H9 (cell line): Measurements from ENCODE around the gene EPHA2. TPM values are rescaled to one million over a fixed set of nuclear protein-coding genes. Genes with fewer than 3 reads are reported as not detected.
A peak's percentile ranks its signal among the peaks of the same experiment; 100 is the strongest.

Source experiments
- DNase-seq: peaks from one replicate; pipeline ENCODE4 v3.0.0-alpha.2; 2017
- H2AFZ ChIP-seq: one replicate; pipeline ENCODE4 v1.6.1; 2013; ENCODE audit warnings: mild to moderate bottlenecking, low read length, control low read depth, moderate library complexity
- H2AK5ac ChIP-seq: 2 replicates; pipeline ENCODE4 v1.6.1; 2013; ENCODE audit warnings: low read length, control low read depth, mixed read lengths; ENCODE audit not compliant: insufficient read length
- H2BK120ac ChIP-seq: one replicate; pipeline ENCODE4 v1.6.1; 2013; ENCODE audit warnings: low read depth, mild to moderate bottlenecking, low read length, control low read depth, inconsistent platforms; ENCODE audit not compliant: poor library complexity, severe bottlenecking
- H2BK12ac ChIP-seq: 2 replicates; pipeline ENCODE4 v1.6.1; 2013; ENCODE audit warnings: low read length, control low read depth, mixed read lengths, low read depth; ENCODE audit not compliant: insufficient read length
- H2BK15ac ChIP-seq: 2 replicates; pipeline ENCODE4 v1.6.1; 2013; ENCODE audit warnings: low read depth, low read length, control low read depth
- H2BK20ac ChIP-seq: one replicate; pipeline ENCODE4 v1.6.1; 2013; ENCODE audit warnings: low read depth, mild to moderate bottlenecking, low read length, control low read depth, inconsistent platforms; ENCODE audit not compliant: poor library complexity, severe bottlenecking
- H2BK5ac ChIP-seq: 2 replicates; pipeline ENCODE4 v1.6.1; 2013; ENCODE audit warnings: low read length, control low read depth, mixed read lengths; ENCODE audit not compliant: insufficient read length
- H3K14ac ChIP-seq: 2 replicates; pipeline ENCODE4 v1.6.1; 2013; ENCODE audit warnings: low read length, control low read depth; ENCODE audit not compliant: insufficient read depth
- H3K18ac ChIP-seq: 2 replicates; pipeline ENCODE4 v1.6.1; 2013; ENCODE audit warnings: low read depth, mild to moderate bottlenecking, mixed read lengths, low read length, control low read depth; ENCODE audit not compliant: insufficient read length
- H3K23ac ChIP-seq: 2 replicates; pipeline ENCODE4 v1.6.1; 2013; ENCODE audit warnings: low read length, control low read depth, mixed read lengths, low read depth; ENCODE audit not compliant: insufficient read length
- H3K23me2 ChIP-seq: 2 replicates; pipeline ENCODE4 v1.6.1; 2013; ENCODE audit warnings: low read depth, mild to moderate bottlenecking, mixed read lengths, low read length, control low read depth; ENCODE audit not compliant: insufficient read length, poor library complexity, severe bottlenecking
- H3K27ac ChIP-seq: 2 replicates; pipeline ENCODE4 v1.5.1; 2013; ENCODE audit warnings: low read length, control low read depth, mixed read lengths, low read depth; ENCODE audit not compliant: insufficient read length
- H3K27me3 ChIP-seq: 2 replicates; pipeline ENCODE4 v1.6.1; 2013; ENCODE audit warnings: low read length, control low read depth, inconsistent platforms; ENCODE audit not compliant: insufficient read depth
- H3K4ac ChIP-seq: 2 replicates; pipeline ENCODE4 v1.6.1; 2013; ENCODE audit warnings: low read depth, mild to moderate bottlenecking, control low read depth, inconsistent platforms, low read length, moderate library complexity
- H3K4me1 ChIP-seq: 2 replicates; pipeline ENCODE4 v1.6.1; 2013; ENCODE audit warnings: low read length, control low read depth, inconsistent platforms; ENCODE audit not compliant: insufficient read depth
- H3K4me2 ChIP-seq: 2 replicates; pipeline ENCODE4 v1.6.1; 2013; ENCODE audit warnings: low read length, control low read depth, mixed read lengths; ENCODE audit not compliant: insufficient read length, insufficient read depth
- H3K56ac ChIP-seq: 2 replicates; pipeline ENCODE4 v1.6.1; 2013; ENCODE audit warnings: low read depth, mild to moderate bottlenecking, mixed read lengths, low read length, control low read depth; ENCODE audit not compliant: insufficient read length
- H3K79me1 ChIP-seq: 2 replicates; pipeline ENCODE4 v1.6.1; 2013; ENCODE audit warnings: low read depth, mild to moderate bottlenecking, moderate library complexity, low read length, control low read depth, inconsistent platforms; ENCODE audit not compliant: insufficient read depth, poor library complexity, severe bottlenecking
- H3K79me2 ChIP-seq: 2 replicates; pipeline ENCODE4 v1.6.1; 2013; ENCODE audit warnings: low read length, control low read depth, inconsistent platforms; ENCODE audit not compliant: insufficient read depth
- H3K9ac ChIP-seq: 2 replicates; pipeline ENCODE4 v1.6.1; 2013; ENCODE audit warnings: low read length, control low read depth, mixed read lengths; ENCODE audit not compliant: insufficient read length; ENCODE audit errors: extremely low read depth
- H3K9me3 ChIP-seq: one replicate; pipeline ENCODE4 v1.6.1; 2013; ENCODE audit warnings: low read depth, low read length, inconsistent platforms; ENCODE audit not compliant: control insufficient read depth
- H3T11ph ChIP-seq: one replicate; pipeline ENCODE4 v1.6.1; 2013; ENCODE audit warnings: mild to moderate bottlenecking, low read length, control low read depth, inconsistent platforms
- H4K20me1 ChIP-seq: one replicate; pipeline ENCODE4 v1.6.1; 2013; ENCODE audit not compliant: control insufficient read depth, insufficient read length, insufficient read depth
- H4K5ac ChIP-seq: 2 replicates; pipeline ENCODE4 v1.6.1; 2013; ENCODE audit warnings: low read depth, mild to moderate bottlenecking, mixed read lengths, low read length, control low read depth; ENCODE audit not compliant: insufficient read length
- H4K8ac ChIP-seq: replicated peaks from 2 replicates; pipeline ENCODE4 v1.6.1; 2013; ENCODE audit warnings: low read length, control low read depth, mixed read lengths, low read depth; ENCODE audit not compliant: insufficient read length
- H4K91ac ChIP-seq: 2 replicates; pipeline ENCODE4 v1.6.1; 2013; ENCODE audit warnings: low read depth, mild to moderate bottlenecking, moderate library complexity, mixed read lengths, low read length, control low read depth; ENCODE audit not compliant: insufficient read length
- H3K27ac Mint-ChIP-seq, 3 experiments: 2 replicates in 2 of 3; 3 replicates in 1 of 3; pipeline ENCODE4 v1.8.0; 2020 to 2021; ENCODE audit warnings: mixed read lengths in 3 of 3, mild to moderate bottlenecking in 1 of 3, moderate library complexity in 1 of 3
- H3K27me3 Mint-ChIP-seq: 2 replicates; pipeline ENCODE4 v1.8.0; 2021; ENCODE audit warnings: low read depth, mild to moderate bottlenecking, moderate library complexity, mixed read lengths
- H3K36me3 Mint-ChIP-seq, 3 experiments: 2 replicates in 2 of 3; 3 replicates in 1 of 3; pipeline ENCODE4 v1.8.0; 2020 to 2021; ENCODE audit warnings: low read depth in 3 of 3, mixed read lengths in 3 of 3; ENCODE audit not compliant: insufficient read depth in 1 of 3
- H3K4me1 Mint-ChIP-seq, 2 experiments: 2 replicates each; pipeline ENCODE4 v1.8.0; 2020; ENCODE audit warnings: mixed read lengths in 2 of 2
- H3K4me3 Mint-ChIP-seq, 2 experiments: 2 replicates in 1 of 2; 3 replicates in 1 of 2; pipeline ENCODE4 v1.8.0; 2020 to 2021; ENCODE audit warnings: mild to moderate bottlenecking in 2 of 2, mixed read lengths in 2 of 2, moderate library complexity in 1 of 2
- H3K9me3 Mint-ChIP-seq, 2 experiments: 2 replicates in 1 of 2; 3 replicates in 1 of 2; pipeline ENCODE4 v1.8.0; 2020; ENCODE audit warnings: mild to moderate bottlenecking in 2 of 2, mixed read lengths in 2 of 2, moderate library complexity in 1 of 2
- CTCF ChIP-seq: fragments of 200-600 bp; sonication (generic); conservative IDR thresholded peaks from 3 replicates; pipeline ENCODE4 v1.8.0; 2021; ENCODE audit warnings: antibody characterized with exemption, mild to moderate bottlenecking
- WGBS: extraction: QIAGEN DNeasy Blood & Tissue Kit; methylation state at CpG from one replicate; pipeline ENCODE4 v1.1.7; 2013; ENCODE audit warnings: missing lambda C conversion rate, low lambda C conversion rate, mixed read lengths; ENCODE audit not compliant: insufficient read length; ENCODE audit errors: extremely low coverage; 5-methylcytosine and 5-hydroxymethylcytosine counted together
- total RNA-seq: library from RNA; stranded (reverse); gene quantifications from 2 replicates; pipeline ENCODE4 v1.2.1, GENCODE V29; 2021

EPHA2 gene
- total RNA-seq, 1 experiment from 2014 or later = 33.1 TPM

- peak overlapping the region; percentile 14 to 46 (median 29); a peak in 2 of 7 replicates for H3K27ac Mint-ChIP-seq
- H3K9me3 Mint-ChIP-seq = no peaks in the 10 kb centered on the region
- no peak overlapping the region for H2BK5ac ChIP-seq
- no peaks in the 10 kb centered on the region; the same call in 1 of the 2 replicates for H3K79me2 ChIP-seq
- no peak overlapping the region for H4K5ac ChIP-seq
- no peaks in the 10 kb centered on the region for H3K4me1 ChIP-seq
- no peaks in the 10 kb centered on the region for H3K4me1 Mint-ChIP-seq
- H2BK120ac ChIP-seq = no peak overlapping the region
- WGBS = 100% methylated on average over 1 of the region's 4 CpGs
- no peak overlapping the region for H2BK12ac ChIP-seq
- no peak overlapping the region for H3K9ac ChIP-seq
- no peaks in the 10 kb centered on the region for H3K27me3 Mint-ChIP-seq
- H4K8ac ChIP-seq = no peak overlapping the region
- H3K79me1 ChIP-seq = no peaks in the 10 kb centered on the region
- H3K23me2 ChIP-seq = no peaks in the 10 kb centered on the region
- no peak for DNase-seq
- TF ChIP-seq CTCF = no peak
- H3K27ac ChIP-seq = no peak overlapping the region
- peaks cover 11 to 57% (median 19%) of the 10 kb centered on the region in 3 experiments; a peak in 6 of 7 replicates for H3K36me3 Mint-ChIP-seq
- H3K18ac ChIP-seq = no peak overlapping the region
- no peak overlapping the region for H3K14ac ChIP-seq
- no peaks in the 10 kb centered on the region for H3K27me3 ChIP-seq
- H2AK5ac ChIP-seq = no peak overlapping the region
- H3K9me3 ChIP-seq = no peaks in the 10 kb centered on the region
- no peak overlapping the region for H3K4me2 ChIP-seq
- H3K56ac ChIP-seq = no peak overlapping the region
- H4K91ac ChIP-seq = no peak overlapping the region
- no peak overlapping the region for H2AFZ ChIP-seq
- H2BK20ac ChIP-seq = no peak overlapping the region
- H3K23ac ChIP-seq = no peak overlapping the region
- H2BK15ac ChIP-seq = no peak overlapping the region
- no peak overlapping the region for H3T11ph ChIP-seq
- no peak overlapping the region for H3K4ac ChIP-seq
- H4K20me1 ChIP-seq = no peaks in the 10 kb centered on the region
- H3K4me3 Mint-ChIP-seq = no peak overlapping the region
These were observed 43.8 kb upstream of the EPHA2 start for GRCh38 chr1:16199700-16200099.
